ENCODE data around the gene NUDT17. TPM values are rescaled to one million over a fixed set of nuclear protein-coding genes. Genes with fewer than 3 reads are reported as not detected.
A peak's percentile ranks its signal among the peaks of the same experiment; 100 is the strongest.

The NUDT17 gene
- total and polyA plus RNA-seq, 2 of the 4 experiments (the other 2 are of a cell fraction), result 2.3 to 2.8 TPM

DNA sequence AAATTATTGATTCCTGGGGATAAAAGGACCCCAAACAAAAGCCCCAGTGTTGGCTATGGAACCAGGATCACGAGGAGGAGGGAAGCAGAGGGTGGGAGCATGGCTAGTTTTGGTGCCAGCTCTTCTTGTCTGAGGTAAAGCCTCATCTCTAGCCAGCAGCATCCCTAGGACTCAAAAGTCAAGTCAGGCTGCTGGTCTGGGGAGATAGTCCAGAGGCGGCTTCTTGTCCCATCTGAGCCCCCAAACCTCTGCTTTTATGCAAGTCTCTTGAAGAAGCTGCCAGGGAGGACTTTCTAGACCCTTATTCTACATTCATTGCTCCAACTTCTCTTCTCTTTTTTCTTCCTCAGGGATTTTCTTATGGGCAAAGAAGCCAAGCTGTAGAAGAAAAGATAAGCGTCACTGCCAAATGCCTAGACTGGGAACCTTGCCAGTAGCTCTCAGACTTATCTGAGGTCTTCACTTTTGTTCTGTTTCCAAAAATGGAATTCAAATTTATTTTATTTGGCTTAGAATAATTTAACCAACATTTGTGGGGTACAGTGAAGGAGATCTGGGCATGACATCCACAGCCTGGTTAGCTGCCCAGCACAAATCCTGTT is 47.2 kb downstream of the NUDT17 start:
- peak overlapping the region; percentile 34 for H3K9ac ChIP-seq (ENCODE audit: low read depth, low read length)
- peak overlapping the region; percentile 95 for H2BK120ac ChIP-seq (ENCODE audit: low read depth, low read length)
- peak overlapping the region; percentile 89 for H2BK20ac ChIP-seq (ENCODE audit: low read depth, low read length)
- in situ Hi-C loops (cut with MboI; ENCODE audit: low sequenced_read_pairs) (no loop called here), dilution Hi-C loops (cut with HindIII; ENCODE audit: low sequenced_read_pairs, unreplicated experiment) (no loop called here), intact Hi-C loops (cut with micrococcal nuclease) (loop anchor here (1.0 to 10.0 kb wide), 5 partner anchors 18 to 121 kb away; partner anchors contain the start of genes ITGA10, LIX1L, PEX11B and PIAS3)
- H3K36me3 ChIP-seq (ENCODE audit: control insufficient read depth, insufficient read depth, low read length), result no peaks in the 10 kb centered on the region
- peak; percentile 71 for DNase-seq
- TF ChIP-seq, protein P1, sequence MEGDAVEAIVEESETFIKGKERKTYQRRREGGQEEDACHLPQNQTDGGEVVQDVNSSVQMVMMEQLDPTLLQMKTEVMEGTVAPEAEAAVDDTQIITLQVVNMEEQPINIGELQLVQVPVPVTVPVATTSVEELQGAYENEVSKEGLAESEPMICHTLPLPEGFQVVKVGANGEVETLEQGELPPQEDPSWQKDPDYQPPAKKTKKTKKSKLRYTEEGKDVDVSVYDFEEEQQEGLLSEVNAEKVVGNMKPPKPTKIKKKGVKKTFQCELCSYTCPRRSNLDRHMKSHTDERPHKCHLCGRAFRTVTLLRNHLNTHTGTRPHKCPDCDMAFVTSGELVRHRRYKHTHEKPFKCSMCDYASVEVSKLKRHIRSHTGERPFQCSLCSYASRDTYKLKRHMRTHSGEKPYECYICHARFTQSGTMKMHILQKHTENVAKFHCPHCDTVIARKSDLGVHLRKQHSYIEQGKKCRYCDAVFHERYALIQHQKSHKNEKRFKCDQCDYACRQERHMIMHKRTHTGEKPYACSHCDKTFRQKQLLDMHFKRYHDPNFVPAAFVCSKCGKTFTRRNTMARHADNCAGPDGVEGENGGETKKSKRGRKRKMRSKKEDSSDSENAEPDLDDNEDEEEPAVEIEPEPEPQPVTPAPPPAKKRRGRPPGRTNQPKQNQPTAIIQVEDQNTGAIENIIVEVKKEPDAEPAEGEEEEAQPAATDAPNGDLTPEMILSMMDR (conservative IDR thresholded peaks at IDR 0.05; ENCODE audit: low read depth, low read length), result no peak
- TF ChIP-seq RCOR1 (IDR thresholded peaks at IDR 0.05; ENCODE audit: insufficient replicate concordance, low read length) (peak; percentile 5), MAFK (IDR thresholded peaks at IDR 0.05; ENCODE audit: low read depth, low read length) (no peak)
- H2AK9ac ChIP-seq (replicated peaks; ENCODE audit: low read depth, low read length, poor library complexity), result peak overlapping the region; percentile 90
- H4K91ac ChIP-seq (ENCODE audit: insufficient read depth, low read depth, low read length), result peak overlapping the region; percentile 92
- H4K5ac ChIP-seq (ENCODE audit: low read depth, low read length), result peak overlapping the region; percentile 83
- H3K4ac ChIP-seq (ENCODE audit: low read depth, low read length), result peak overlapping the region; percentile 96
- peaks cover 15% of the 10 kb centered on the region for H3K9me1 ChIP-seq (ENCODE audit: insufficient read depth, low read length)
- H3K56ac ChIP-seq (ENCODE audit: extremely low read depth, insufficient read depth, low read length), result peak overlapping the region; percentile 91
- ATAC-seq (ENCODE audit: low read depth), result peak; percentile 15
- WGBS, 2 experiments (ENCODE audit: extremely low coverage in 2 of 2, insufficient read length in 1 of 2), result 83% methylated on average over 1 of the region's 3 CpGs; no CpG with 5 or more reads in 1 of the 2 experiments
- H3K4me1 ChIP-seq (ENCODE audit: control insufficient read depth, insufficient read depth, low read length), result peaks cover 12% of the 10 kb centered on the region
- H3K27me3 ChIP-seq (ENCODE audit: control insufficient read depth, insufficient read depth, low read length), result no peaks in the 10 kb centered on the region
- peaks cover 0 to 4% of the 10 kb centered on the region in 2 experiments; a peak in 1 of 4 replicates for H3K79me1 ChIP-seq (ENCODE audit: low read depth in 1 of 2, low read length in 2 of 2)
- no peak overlapping the region; the same call in 1 of the 2 replicates for H3K4me3 ChIP-seq (ENCODE audit: insufficient read depth, low read depth, low read length)
- peak overlapping the region; percentile 88 for H2BK5ac ChIP-seq (ENCODE audit: low read depth, low read length, poor library complexity, severe bottlenecking)
- H2AFZ ChIP-seq (replicated peaks; ENCODE audit: low read length, poor library complexity), result peak overlapping the region; percentile 87
- BruUV-seq (replicated peaks), result no TSS peak
- H3K27ac ChIP-seq (ENCODE audit: insufficient read depth, low read length), result peak overlapping the region; percentile 70
- peak overlapping the region; percentile 98 for H2AK5ac ChIP-seq (ENCODE audit: low read depth, low read length)
- peak overlapping the region; percentile 49 for H3K18ac ChIP-seq (ENCODE audit: low read depth, low read length)
- peak overlapping the region; percentile 93 for H3K14ac ChIP-seq (replicated peaks; ENCODE audit: low read depth, low read length)
- no peaks in the 10 kb centered on the region for H3K9me3 ChIP-seq (ENCODE audit: control insufficient read depth, insufficient read depth, low read length)
- no peaks in the 10 kb centered on the region for H4K20me1 ChIP-seq (ENCODE audit: insufficient read depth, low read length)
- peak overlapping the region; percentile 43 for H3K4me2 ChIP-seq (ENCODE audit: low read depth, low read length)
- POLR2A ChIA-PET (ENCODE audit: unreplicated experiment), result interaction anchor here (0.5 to 1.0 kb wide), 2 partner anchors 34 to 89 kb away, joined by 3 to 5 read pairs; partner anchors contain the start of gene PIAS3
- H2BK15ac ChIP-seq (ENCODE audit: low read depth, low read length), result peak overlapping the region; percentile 76
- CTCF ChIA-PET, result interaction anchor here (0.6 to 2.5 kb wide), 25 partner anchors 9 to 179 kb away, joined by 3 to 24 read pairs (median 6); partner anchors contain the start of genes ITGA10, LIX1L, NUDT17 and PEX11B
- H4K8ac ChIP-seq (ENCODE audit: low read depth in 2 of 2, low read length in 2 of 2), result peak overlapping the region; percentile 85 to 92
- H3K23ac ChIP-seq (ENCODE audit: low read depth, low read length), result peak overlapping the region; percentile 92
